ENCODE data around the gene PIK3C3.
"Not testable (repeated sequence)": the region's sequence is repeated elsewhere in the genome, so short reads cannot be mapped to it uniquely, and the experiment has no call there.

PIK3C3 gene

GRCh38 chr18:42072407-42072806 is 117.4 kb downstream of the PIK3C3 start:
- DNase-seq (ENCODE audit: low read depth in 2 of 2) = peak in 1 of 2 experiments; percentile 1

- DNase-seq (ENCODE audit: low read depth in 2 of 2) = no peak
Measured at GRCh38 chr18:42074704-42075103, 119.7 kb downstream of the PIK3C3 start.

DNA sequence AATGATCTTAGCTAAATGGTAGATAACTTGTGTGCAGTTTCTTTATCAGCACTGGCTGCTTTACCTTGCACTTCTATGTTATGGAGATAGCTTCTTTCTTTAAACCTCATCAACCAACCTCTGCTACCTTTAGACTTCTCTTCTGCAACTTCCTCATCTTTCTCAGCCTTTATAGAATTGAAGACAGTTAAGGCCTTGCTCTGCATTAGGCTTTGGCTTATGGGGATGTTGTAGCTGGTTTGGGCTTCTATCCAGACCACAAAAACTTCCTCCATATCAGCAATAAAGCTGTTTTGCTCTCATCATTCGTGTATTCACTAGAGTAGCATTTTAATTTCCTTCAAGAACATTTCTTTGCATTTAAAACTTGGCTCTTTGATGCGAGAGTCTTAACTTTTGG is 123.7 kb downstream of the PIK3C3 start:
- no peak for DNase-seq (ENCODE audit: low read depth in 2 of 2)

DNA sequence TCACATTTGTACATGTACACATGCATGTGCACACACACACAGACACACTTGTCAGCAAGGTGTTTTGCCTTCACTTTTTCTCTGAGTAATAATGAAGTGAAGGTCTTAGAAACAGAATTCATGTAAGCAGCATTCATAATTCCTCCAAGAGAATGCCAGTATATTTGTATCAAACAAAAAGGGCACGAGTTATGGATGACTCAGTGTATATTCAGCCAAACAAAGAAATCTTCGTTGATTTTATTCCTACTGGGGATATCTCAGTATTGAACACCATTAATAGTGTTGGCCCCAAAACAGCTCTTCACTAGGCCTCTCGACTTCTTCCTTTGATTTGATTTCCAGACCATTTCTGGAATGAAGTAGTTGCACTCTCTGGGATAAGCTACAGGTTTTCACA is 125.3 kb downstream of the PIK3C3 start:
- no peak for DNase-seq (ENCODE audit: low read depth in 2 of 2)

GRCh38 chr18:42082415-42083234 is 127.6 kb downstream of the PIK3C3 start:
- DNase-seq (ENCODE audit: low read depth in 2 of 2) = no peak

DNA sequence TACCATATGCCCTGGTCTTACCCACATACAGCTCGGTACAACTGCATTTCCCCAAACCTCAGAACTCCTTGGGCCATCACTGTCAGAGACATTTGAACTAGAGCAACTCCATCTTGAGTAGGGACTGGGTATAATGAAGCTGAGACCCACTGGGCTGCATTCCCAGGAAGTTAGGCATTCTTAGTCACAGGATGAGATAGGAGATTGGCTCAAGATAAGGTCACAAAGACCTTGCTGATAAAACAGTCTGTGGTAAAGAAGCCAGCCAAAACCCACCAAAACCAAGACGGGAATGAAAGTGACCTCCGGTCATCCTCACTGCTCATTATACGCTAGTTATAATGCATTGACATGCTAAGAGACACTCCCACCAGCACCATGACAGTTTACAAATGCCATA is 131.3 kb downstream of the PIK3C3 start:
- DNase-seq (ENCODE audit: low read depth in 2 of 2) = no peak

DNA sequence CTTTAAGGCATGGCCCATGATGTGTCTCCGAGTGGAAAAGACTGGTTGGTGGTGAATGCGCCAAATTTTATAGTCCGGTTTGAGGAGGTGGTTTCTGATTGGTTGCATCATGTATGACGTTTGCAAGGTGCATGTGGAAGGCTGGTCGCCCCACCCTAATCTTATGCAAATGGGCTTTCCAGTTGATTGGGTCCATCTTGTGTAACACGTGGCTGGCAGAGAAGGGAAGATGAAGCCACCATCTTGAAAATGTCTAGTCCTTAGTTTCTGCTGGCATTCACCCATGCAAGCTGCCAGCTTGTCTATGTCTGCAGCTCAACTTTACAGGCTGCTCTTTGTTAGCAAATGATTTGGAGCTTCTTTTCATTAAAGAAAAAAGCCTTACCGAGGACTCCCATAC is 132.2 kb downstream of the PIK3C3 start:
- DNase-seq (ENCODE audit: low read depth in 2 of 2) = no peak

DNA sequence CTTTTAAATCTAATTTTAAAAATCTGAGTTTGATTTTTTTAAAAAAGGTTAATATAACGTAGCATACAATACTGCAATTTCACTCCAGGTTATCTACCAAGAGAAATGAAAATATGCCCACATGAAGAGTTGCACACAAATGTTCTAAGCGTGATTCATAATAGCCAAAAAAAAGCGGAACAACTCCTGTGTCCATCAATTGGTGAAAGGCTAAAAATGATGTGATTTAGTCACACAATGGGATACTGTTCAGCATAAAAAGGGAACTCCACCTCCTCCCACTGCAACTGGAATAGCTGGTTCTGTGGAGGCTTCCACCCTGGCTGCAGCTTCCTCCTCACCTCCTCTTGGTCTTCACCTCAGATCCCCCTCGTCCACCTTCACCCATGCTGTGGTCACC is 132.8 kb downstream of the PIK3C3 start:
- DNase-seq (ENCODE audit: low read depth in 2 of 2) = no peak

- no peak for DNase-seq (ENCODE audit: low read depth in 2 of 2)
Measured at GRCh38 chr18:42092848-42093247, 137.8 kb downstream of the PIK3C3 start.

- no peak for DNase-seq (ENCODE audit: low read depth in 2 of 2)
Measured at GRCh38 chr18:42094875-42095274, 139.8 kb downstream of the PIK3C3 start.

GRCh38 chr18:42095732-42096377 is 140.8 kb downstream of the PIK3C3 start:
- no peak for DNase-seq (ENCODE audit: low read depth in 2 of 2)

DNA sequence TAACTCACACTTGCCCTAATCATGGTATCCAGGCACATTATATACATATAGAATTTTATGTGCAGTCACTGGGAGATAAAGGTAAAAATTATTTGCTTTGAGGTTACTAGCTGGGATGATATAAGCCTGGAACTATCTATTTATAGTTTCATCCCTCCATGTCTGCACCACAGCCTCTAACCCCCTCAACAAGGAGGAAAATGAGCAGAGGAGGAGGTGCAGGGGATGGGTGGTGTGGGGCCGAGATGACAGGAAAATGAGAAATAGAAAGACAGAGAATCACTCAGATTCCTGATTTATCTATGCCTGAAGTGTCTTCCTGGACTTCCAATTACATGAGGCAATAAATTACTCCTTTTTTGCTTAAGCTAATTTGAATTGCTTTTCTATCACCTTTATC is 145.2 kb downstream of the PIK3C3 start:
- DNase-seq (ENCODE audit: low read depth in 2 of 2) = no peak

GRCh38 chr18:42100911-42101310 is 145.9 kb downstream of the PIK3C3 start:
- DNase-seq (ENCODE audit: low read depth in 2 of 2) = no peak

DNA sequence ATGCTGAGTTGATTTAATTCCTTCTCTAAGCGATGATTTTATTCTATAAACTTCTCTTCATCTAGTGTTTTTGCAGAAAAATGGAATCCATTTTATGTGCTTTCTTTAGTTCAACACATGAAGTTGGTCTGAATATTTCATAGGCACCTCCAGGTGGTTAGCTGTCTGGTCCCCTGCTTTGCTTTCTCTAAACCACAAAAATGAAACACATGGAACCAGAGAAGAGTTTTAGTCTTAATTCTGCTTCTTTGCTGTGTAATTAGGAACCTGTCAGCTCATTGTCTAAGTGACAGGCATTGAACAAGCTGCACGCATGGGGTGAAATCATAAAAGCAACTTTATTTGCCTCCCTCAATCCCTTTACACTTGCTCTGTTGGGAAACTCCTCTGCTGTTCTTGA is 150.4 kb downstream of the PIK3C3 start:
- DNase-seq (ENCODE audit: low read depth in 2 of 2) = no peak

DNA sequence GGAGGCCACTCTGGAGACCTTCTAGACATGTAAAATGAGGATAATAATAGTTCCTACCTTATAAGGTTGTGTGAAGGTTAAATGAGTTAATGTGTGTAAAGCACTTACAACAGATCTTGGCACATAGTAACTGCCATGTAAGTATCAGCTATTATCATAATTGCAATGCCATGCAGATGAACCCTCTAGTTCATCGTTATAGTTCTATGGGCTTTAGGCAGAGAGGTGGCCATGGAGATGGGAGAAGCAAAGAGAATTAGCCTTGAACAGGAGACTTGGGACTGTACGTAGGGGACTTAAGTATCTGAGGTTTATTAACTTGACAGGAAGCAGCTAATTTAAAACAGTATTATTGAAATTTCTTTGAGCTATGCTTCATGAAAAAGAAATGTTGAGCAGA is 151.8 kb downstream of the PIK3C3 start:
- no peak for DNase-seq (ENCODE audit: low read depth in 2 of 2)

DNA sequence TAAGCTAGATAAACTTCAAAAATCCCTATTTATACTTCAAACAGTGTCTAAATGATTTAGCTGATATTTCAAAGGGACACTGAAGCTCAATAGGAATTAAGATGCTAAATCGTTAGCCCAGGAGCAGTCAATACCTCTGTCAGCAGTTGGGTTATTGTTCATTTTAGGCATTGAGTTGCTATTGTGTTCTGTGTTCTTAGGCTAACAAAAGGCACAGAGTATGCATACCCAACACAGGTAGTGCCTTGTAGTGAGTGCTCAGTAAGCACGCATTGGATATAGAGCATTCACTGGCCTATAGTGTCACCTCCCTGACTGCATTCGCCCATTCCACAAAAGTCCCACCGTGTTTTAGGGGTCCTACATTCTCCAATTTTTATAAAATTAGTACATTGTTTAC is 152.3 kb downstream of the PIK3C3 start:
- DNase-seq (ENCODE audit: low read depth in 2 of 2) = no peak

GRCh38 chr18:42107691-42108450 is 152.8 kb downstream of the PIK3C3 start:
- DNase-seq (ENCODE audit: low read depth in 2 of 2) = no peak

DNA sequence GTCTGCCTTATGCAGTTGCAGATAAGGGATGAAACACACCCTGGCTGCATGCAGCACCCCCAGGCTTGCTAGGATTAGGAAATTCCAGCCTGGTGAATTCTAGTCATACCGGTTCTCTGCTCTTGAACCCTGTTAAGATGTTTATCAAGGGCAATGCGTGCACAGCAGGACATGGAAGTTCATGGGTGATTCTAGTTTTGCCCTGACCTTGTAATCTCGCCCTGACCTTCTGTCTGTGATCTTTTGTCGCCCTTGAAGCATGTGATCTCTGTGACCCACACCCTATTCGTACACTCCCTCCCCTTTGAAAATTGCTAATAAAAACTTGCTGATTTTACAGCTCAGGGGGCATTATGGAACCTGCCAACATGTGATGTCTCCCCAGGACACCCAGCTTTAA is 157.1 kb downstream of the PIK3C3 start:
- not testable (repeated sequence) for DNase-seq (ENCODE audit: low read depth in 2 of 2)

GRCh38 chr18:42112657-42113420 is 157.8 kb downstream of the PIK3C3 start:
- no peak for DNase-seq (ENCODE audit: low read depth in 2 of 2)

- no peak for DNase-seq (ENCODE audit: low read depth in 2 of 2)
Measured at GRCh38 chr18:42113529-42114191, 158.6 kb downstream of the PIK3C3 start.

DNA sequence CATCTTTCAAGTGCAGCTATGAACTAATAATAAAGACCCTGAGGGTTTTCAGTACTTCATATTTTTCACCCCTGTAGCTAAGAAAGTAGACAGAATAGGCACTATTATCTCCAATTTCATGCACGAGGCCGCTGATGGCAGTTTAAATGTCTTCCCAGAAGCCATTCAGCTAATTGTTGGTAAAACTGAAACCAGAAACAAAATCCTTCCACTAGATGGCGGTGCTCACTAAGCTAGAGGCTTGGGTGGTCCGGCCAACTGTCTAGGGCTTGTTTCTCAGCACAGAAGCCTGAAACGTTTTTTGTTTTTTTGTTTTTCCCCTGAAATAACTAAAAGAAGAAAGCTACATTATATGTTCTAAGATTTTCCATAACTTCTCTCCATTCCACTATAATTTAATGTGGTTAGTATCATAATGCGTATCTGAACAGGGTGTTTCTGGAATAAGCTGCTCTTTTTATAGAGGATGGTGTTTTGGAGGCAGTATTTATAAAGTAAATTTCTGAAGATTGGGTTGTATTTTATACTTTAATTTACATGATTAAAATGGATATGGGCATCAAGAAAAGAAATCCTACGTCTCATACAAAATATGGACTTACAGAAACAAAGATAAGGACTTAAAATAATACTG is 159.4 kb downstream of the PIK3C3 start:
- peak; percentile 12 to 43 for DNase-seq (ENCODE audit: low read depth in 2 of 2)

Measured in stimulated activated CD4-positive, alpha-beta T cell treated with anti-CD3 and anti-CD28 coated beads, Interleukin-12 subunit alpha, Interleukin-12 subunit beta, amount 100 ng/mL, for 24 hours (primary cell).